ENCODE data around the gene CUL1. TPM values are rescaled to one million over a fixed set of nuclear protein-coding genes. Genes with fewer than 3 reads are reported as not detected.

The CUL1 gene
- total RNA-seq, 1 experiment from 2014 or later, result 72.3 TPM

DNA sequence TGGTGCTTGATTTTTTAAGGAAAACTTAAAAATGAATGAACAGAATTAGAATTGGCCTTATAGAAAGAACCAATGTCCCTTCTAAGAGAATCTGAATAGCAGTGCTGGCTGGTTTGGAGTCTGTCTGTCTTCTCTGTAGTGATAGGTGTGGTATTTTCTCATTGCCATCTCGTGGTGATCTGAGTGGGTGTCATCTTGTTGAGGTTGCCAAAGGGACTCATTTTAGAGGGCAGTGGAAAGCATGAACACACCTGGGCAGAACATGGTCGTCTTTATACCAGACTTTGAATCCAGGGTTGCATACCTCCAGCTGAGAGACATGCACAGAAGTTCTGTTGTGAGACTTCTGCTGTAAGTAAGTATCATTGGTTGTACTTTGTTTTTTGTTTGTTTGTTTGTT is 15.8 kb downstream of the CUL1 start:
- H2AK5ac ChIP-seq (ENCODE audit: insufficient read length, low read length), result no peak overlapping the region
- no peak overlapping the region for H2BK120ac ChIP-seq (ENCODE audit: low read depth, low read length, poor library complexity, severe bottlenecking)
- H2AFZ ChIP-seq (ENCODE audit: low read length), result no peak overlapping the region
- no peaks in the 10 kb centered on the region for H3K23me2 ChIP-seq (ENCODE audit: insufficient read length, low read depth, low read length, poor library complexity, severe bottlenecking)
- no peak overlapping the region for H2BK5ac ChIP-seq (ENCODE audit: insufficient read length, low read length)
- H3K4ac ChIP-seq (ENCODE audit: low read depth, low read length), result no peak overlapping the region
- H3K14ac ChIP-seq (ENCODE audit: insufficient read depth, low read length), result no peak overlapping the region
- Mint-ChIP-seq H3K36me3 (ENCODE audit: insufficient read depth in 1 of 3, low read depth in 3 of 3) (peaks cover 8 to 16% (median 13%) of the 10 kb centered on the region in 3 experiments), H3K4me3 (no peak overlapping the region), H3K4me1 (peaks cover 22 to 35% of the 10 kb centered on the region in 2 experiments), H3K9me3 (no peaks in the 10 kb centered on the region; a peak in 1 of 5 replicates), H3K27me3 (ENCODE audit: low read depth) (no peaks in the 10 kb centered on the region), H3K27ac (peak overlapping the region in 1 of 3 experiments; percentile 41; a peak in 1 of 7 replicates)
- H2BK12ac ChIP-seq (ENCODE audit: insufficient read length, low read depth, low read length), result no peak overlapping the region
- H3K56ac ChIP-seq (ENCODE audit: insufficient read length, low read depth, low read length), result no peak overlapping the region
- H3K9me3 ChIP-seq (ENCODE audit: control insufficient read depth, low read depth, low read length), result no peaks in the 10 kb centered on the region
- H4K5ac ChIP-seq (ENCODE audit: insufficient read length, low read depth, low read length), result no peak overlapping the region
- H3K18ac ChIP-seq (ENCODE audit: insufficient read length, low read depth, low read length), result no peak overlapping the region
- no peaks in the 10 kb centered on the region for H3K27me3 ChIP-seq (ENCODE audit: insufficient read depth, low read length)
- H3K27ac ChIP-seq (ENCODE audit: insufficient read length, low read depth, low read length), result no peak overlapping the region
- DNase-seq, result no peak
- H3K23ac ChIP-seq (ENCODE audit: insufficient read length, low read depth, low read length), result no peak overlapping the region
- WGBS (ENCODE audit: extremely low coverage, insufficient read length, low lambda C conversion rate), result no CpG with 5 or more reads among the region's 2 CpGs
- peaks cover 5% of the 10 kb centered on the region; the same call in 1 of the 2 replicates for H3K4me1 ChIP-seq (ENCODE audit: insufficient read depth, low read length)
- H4K91ac ChIP-seq (ENCODE audit: insufficient read length, low read depth, low read length), result no peak overlapping the region
- H3K4me2 ChIP-seq (ENCODE audit: insufficient read depth, insufficient read length, low read length), result no peak overlapping the region
- H2BK15ac ChIP-seq (ENCODE audit: low read depth, low read length), result no peak overlapping the region
- no peak for TF ChIP-seq CTCF (conservative IDR thresholded peaks at IDR 0.05)
- H3K79me2 ChIP-seq (ENCODE audit: insufficient read depth, low read length), result peaks cover 63% of the 10 kb centered on the region; the same call in 1 of the 2 replicates
- H2BK20ac ChIP-seq (ENCODE audit: low read depth, low read length, poor library complexity, severe bottlenecking), result no peak overlapping the region
- H3T11ph ChIP-seq (ENCODE audit: low read length), result no peak overlapping the region
- H4K20me1 ChIP-seq (ENCODE audit: control insufficient read depth, insufficient read depth, insufficient read length), result no peaks in the 10 kb centered on the region
- no peak overlapping the region for H4K8ac ChIP-seq (replicated peaks; ENCODE audit: insufficient read length, low read depth, low read length)
- peaks cover 9% of the 10 kb centered on the region for H3K79me1 ChIP-seq (ENCODE audit: insufficient read depth, low read depth, low read length, poor library complexity, severe bottlenecking)
- H3K9ac ChIP-seq (ENCODE audit: extremely low read depth, insufficient read length, low read length), result no peak overlapping the region
